HepG2 (cell line): Measurements from ENCODE around the gene SIRT7. TPM values are rescaled to one million over a fixed set of nuclear protein-coding genes. Genes with fewer than 3 reads are reported as not detected.

Experiments used
- ASH2L ChIP-seq: fragments of 300-600, 200-600 bp; sonication (generic); IDR thresholded peaks from 2 replicates; pipeline ENCODE4 v1.7.0; 2017; ENCODE audit warnings: low read depth, mild to moderate bottlenecking, moderate library complexity, mixed read lengths, low read length; ENCODE audit not compliant: insufficient read length
- BATF2 ChIP-seq: sonication (generic); formaldehyde crosslinking; IDR thresholded peaks from 2 replicates; pipeline ENCODE4 v1.8.0; 2022; ENCODE audit warnings: mild to moderate bottlenecking, missing genetic modification reagents, moderate library complexity
- CENPT ChIP-seq: sonication (generic); formaldehyde crosslinking; IDR thresholded peaks from 2 replicates; pipeline ENCODE4 v1.8.0; 2022; ENCODE audit warnings: low read depth, mild to moderate bottlenecking, moderate library complexity, missing genetic modification reagents
- HNRNPH1 ChIP-seq: fragments of 200-400 bp; formaldehyde crosslinking; optimal IDR thresholded peaks from 2 replicates; pipeline ENCODE3; 2017; ENCODE audit warnings: mild to moderate bottlenecking, low read depth, low read length
- HNRNPK ChIP-seq: fragments of 200-400 bp; formaldehyde crosslinking; IDR thresholded peaks from 2 replicates; pipeline ENCODE4 v1.6.1; 2018; ENCODE audit warnings: low read length, low read depth, moderate library complexity, mild to moderate bottlenecking; ENCODE audit not compliant: poor library complexity, severe bottlenecking
- MAX ChIP-seq: IDR thresholded peaks from 2 replicates; pipeline ENCODE4 v1.6.1; 2012; ENCODE audit warnings: inconsistent platforms
- MBD4 ChIP-seq: IDR thresholded peaks from 2 replicates; pipeline ENCODE4 v1.6.1; 2012; ENCODE audit warnings: low read length, inconsistent platforms, borderline replicate concordance
- MXI1 ChIP-seq: IDR thresholded peaks from 3 replicates; pipeline ENCODE4 v1.6.1; 2012; ENCODE audit warnings: low read depth, low read length, inconsistent platforms, borderline replicate concordance
- NFATC3 ChIP-seq: sonication (generic); formaldehyde crosslinking; IDR thresholded peaks from 2 replicates; pipeline ENCODE4 v1.5.1; 2020; ENCODE audit warnings: mild to moderate bottlenecking, missing genetic modification reagents
- NFIB ChIP-seq: sonication (generic); formaldehyde crosslinking; IDR thresholded peaks from 2 replicates; pipeline ENCODE4 v1.9.0; 2021; ENCODE audit warnings: missing genetic modification reagents, mild to moderate bottlenecking, borderline replicate concordance
- NFYC ChIP-seq: IDR thresholded peaks from 2 replicates; pipeline ENCODE4 v1.6.1; 2016; ENCODE audit warnings: missing genetic modification reagents, missing compliant biosample characterization
- PLSCR1 ChIP-seq: sonication (generic); formaldehyde crosslinking; IDR thresholded peaks from 2 replicates; pipeline ENCODE4 v1.5.0; 2020; ENCODE audit warnings: missing genetic modification reagents, mild to moderate bottlenecking, borderline replicate concordance
- POLR2A ChIP-seq, 2 experiments: IDR thresholded peaks; 2 replicates each; pipeline ENCODE4 v1.6.1; 2011; ENCODE audit warnings: low read depth in 2 of 2, low read length in 2 of 2, mild to moderate bottlenecking in 1 of 2, moderate library complexity in 1 of 2; ENCODE audit not compliant: insufficient read depth in 1 of 2
- SALL1 ChIP-seq: sonication (generic); formaldehyde crosslinking; IDR thresholded peaks from 2 replicates; pipeline ENCODE4 v1.8.0; 2022; ENCODE audit warnings: mild to moderate bottlenecking, missing genetic modification reagents
- SALL2 ChIP-seq: sonication (generic); formaldehyde crosslinking; IDR thresholded peaks from 2 replicates; pipeline ENCODE4 v1.8.1; 2023; ENCODE audit warnings: mild to moderate bottlenecking, missing genetic modification reagents, inconsistent platforms
- SOX13 ChIP-seq, 3 experiments: fragments of 450-650 bp in 1 of 3; sonication (generic) in 1 of 3; formaldehyde crosslinking in 1 of 3; IDR thresholded peaks in 2 of 3; conservative IDR thresholded peaks in 1 of 3; 2 replicates each; pipeline versions ENCODE4 v1.5.0 to v1.6.1; 2016 to 2020; ENCODE audit warnings: antibody characterized with exemption in 1 of 3, mild to moderate bottlenecking in 1 of 3, missing compliant biosample characterization in 1 of 3, missing genetic modification reagents in 1 of 3, moderate library complexity in 1 of 3
- SRSF1 ChIP-seq: fragments of 200-400 bp; formaldehyde crosslinking; optimal IDR thresholded peaks from 2 replicates; pipeline ENCODE3; 2017; ENCODE audit warnings: mild to moderate bottlenecking, low read depth, low read length, moderate library complexity
- SRY ChIP-seq: sonication (generic); formaldehyde crosslinking; IDR thresholded peaks from 2 replicates; pipeline ENCODE4 v1.8.0; 2022; ENCODE audit warnings: mild to moderate bottlenecking, missing genetic modification reagents
- UBTF ChIP-seq: sonication (generic); formaldehyde crosslinking; IDR thresholded peaks from 2 replicates; pipeline ENCODE4 v1.4.0; 2020; ENCODE audit warnings: mild to moderate bottlenecking, missing genetic modification reagents
- ZNF138 ChIP-seq: sonication (generic); formaldehyde crosslinking; IDR thresholded peaks from 2 replicates; pipeline ENCODE4 v1.5.0; 2020; ENCODE audit warnings: mild to moderate bottlenecking, low read depth, missing genetic modification reagents
- ZNF251 ChIP-seq: sonication (generic); formaldehyde crosslinking; IDR thresholded peaks from 2 replicates; pipeline ENCODE4 v1.9.0; 2021; ENCODE audit warnings: mild to moderate bottlenecking, missing genetic modification reagents
- ZNF431 ChIP-seq: sonication (generic); formaldehyde crosslinking; IDR thresholded peaks from 2 replicates; pipeline ENCODE4 v1.9.0; 2022; ENCODE audit warnings: missing genetic modification reagents, low read depth, mild to moderate bottlenecking, borderline replicate concordance
- ZNF605 ChIP-seq: sonication (generic); formaldehyde crosslinking; IDR thresholded peaks from 2 replicates; pipeline ENCODE4 v1.8.0; 2022; ENCODE audit warnings: mild to moderate bottlenecking, missing genetic modification reagents
- polyA plus RNA-seq, 8 experiments: library from polyadenylated mRNA; depleted of rRNA in 3 of 8; stranded (reverse) in 7 of 8; unstranded in 1 of 8; fragments of >200 nt; fragmentation: Illumina TruSeq in 4 of 8; extraction: Trizol in 4 of 8; gene quantifications; 2 replicates each; pipeline versions ENCODE4 v1.2.1 to v1.2.3, GENCODE V29; 2011 to 2016; ENCODE audit warnings: low read depth in 4 of 8, missing spikeins in 1 of 8, mixed read lengths in 1 of 8; ENCODE audit not compliant: insufficient read depth in 1 of 8
- total RNA-seq, 5 experiments: library from RNA; depleted of rRNA; stranded (reverse); fragments of >200 nt; fragmentation: Illumina TruSeq; extraction: Trizol; gene quantifications; 2 replicates each; pipeline ENCODE4 v1.2.3, GENCODE V29; 2016; ENCODE audit warnings: low read depth in 1 of 5

The SIRT7 gene
- total and polyA plus RNA-seq, 2 of the 13 experiments (the other 11 are each of a cell fraction or from before 2014, with no cell fraction given): 8.3 to 24.8 TPM

- TF ChIP-seq SALL2 (CRISPR knock-in tag) (0 out of 2 replicates have a peak, but pooled peaks have one; percentile 22), SRY (CRISPR knock-in tag) (0 out of 2 replicates have a peak, but pooled peaks have one; percentile 29), NFYC (CRISPR knock-in tag) (no peak), ZNF431 (CRISPR knock-in tag) (0 out of 2 replicates have a peak, but pooled peaks have one; percentile 44), CENPT (CRISPR knock-in tag) (0 out of 2 replicates have a peak, but pooled peaks have one; percentile 6), SOX13 (IDR thresholded peaks at IDR 0.05) (0 out of 2 replicates have a peak, but pooled peaks have one; percentile 26), SOX13 (CRISPR knock-in tag; conservative IDR thresholded peaks at IDR 0.05 in 1 of 2, IDR thresholded peaks at IDR 0.05 in 1 of 2) (0 out of 4 replicates have a peak, but pooled peaks of 1 of the 2 experiments have one; percentile 28), POLR2A (IDR thresholded peaks at IDR 0.05; ENCODE audit: insufficient read depth in 1 of 2, low read depth in 2 of 2, low read length in 2 of 2) (peak in 1 of 2 experiments; percentile 64; a peak in 2 of 4 replicates), SALL1 (CRISPR knock-in tag) (0 out of 2 replicates have a peak, but pooled peaks have one; percentile 23), ZNF251 (CRISPR knock-in tag) (no peak), ZNF138 (CRISPR knock-in tag) (no peak), HNRNPK (no peak), UBTF (CRISPR knock-in tag) (0 out of 2 replicates have a peak, but pooled peaks have one; percentile 16), NFIB (CRISPR knock-in tag) (0 out of 2 replicates have a peak, but pooled peaks have one; percentile 50), ASH2L (peak; percentile 26), PLSCR1 (CRISPR knock-in tag) (peak; percentile 61; the same call in 1 of the 2 replicates), HNRNPH1 (peak; percentile 50), MAX (peak; percentile 51; the same call in 1 of the 2 replicates), SRSF1 (peak; percentile 48), ZNF605 (CRISPR knock-in tag) (peak; percentile 44; the same call in 1 of the 2 replicates), BATF2 (CRISPR knock-in tag) (0 out of 2 replicates have a peak, but pooled peaks have one; percentile 30), MBD4 (no peak), NFATC3 (CRISPR knock-in tag) (0 out of 2 replicates have a peak, but pooled peaks have one; percentile 10), MXI1 (peak; percentile 74; the same call in 1 of the 3 replicates)
Measured at GRCh38 chr17:81865733-81866439, 52.1 kb downstream of the SIRT7 start (continued).
